HCT116 (cell line): ENCODE measurements around the gene CHD3. TPM values are rescaled to one million over a fixed set of nuclear protein-coding genes. Genes with fewer than 3 reads are reported as not detected.

Source experiments
- ATAC-seq: fragments of 200-7000 bp; cut with Tn5 transposase; 2 replicates; pipeline ENCODE4 v1.9.1; 2020; ENCODE audit warnings: mild to moderate bottlenecking, moderate library complexity
- BruUV-seq: library from RNA; stranded (reverse); fragments of 400-500 nt; replicated peaks from 2 replicates; lab custom pipeline; 2021; lab: Mats Ljungman, UMichigan
- CTCF ChIA-PET: fragments of 300-600 bp; sonication (Branson Sonifier 250); formaldehyde crosslinking; loops from one replicate; lab custom pipeline; 2021; ENCODE audit warnings: antibody characterized with exemption; lab: Charles Lee
- POLR2A ChIA-PET: fragments of 300-600, 350-600 bp; sonication (Branson Sonifier 250); formaldehyde crosslinking; loops from one replicate; lab custom pipeline; 2021; ENCODE audit warnings: antibody characterized with exemption; lab: Charles Lee
- RAD21 ChIA-PET, 2 experiments: fragments of 300-600 bp; sonication (Branson Sonifier 250); formaldehyde crosslinking; loops; one replicate each; lab custom pipeline; 2023; ENCODE audit warnings: low total read pairs in 2 of 2; ENCODE audit not compliant: uncharacterized antibody in 2 of 2, unreplicated experiment in 2 of 2, low non-redundant PET in 1 of 2; lab: Charles Lee
- DNase-seq: peaks from one replicate; pipeline ENCODE4 v3.0.0-alpha.2; 2010; ENCODE audit warnings: low read depth, low spot score
- H2AFZ ChIP-seq: fragments of 200-600 bp; shearing (Covaris generic), sonication (generic); 2 replicates; pipeline ENCODE4 v1.6.1; 2017; ENCODE audit warnings: low read depth, mixed run types, mixed read lengths, antibody characterized with exemption, low read length; ENCODE audit not compliant: poor library complexity, severe bottlenecking
- H3K27ac ChIP-seq: 2 replicates; pipeline ENCODE4 v1.5.1; 2012; ENCODE audit warnings: low read depth, low read length
- H3K27me3 ChIP-seq: fragments of 200-600 bp; sonication (generic); 2 replicates; pipeline ENCODE4 v1.6.1; 2016; ENCODE audit warnings: mixed run types, low read length, mixed read lengths; ENCODE audit not compliant: insufficient read depth
- H3K36me3 ChIP-seq, 2 experiments: fragments of 200-500 bp in 1 of 2; fragments of 200-600 bp in 1 of 2; sonication (Bioruptor generic) in 1 of 2; sonication (generic) in 1 of 2; 2 replicates each; pipeline versions ENCODE4 v1.5.1 to v1.6.1; 2014 to 2016; ENCODE audit warnings: low read length in 2 of 2, inconsistent platforms in 1 of 2, mixed read lengths in 1 of 2, mixed run types in 1 of 2; ENCODE audit not compliant: insufficient read depth in 2 of 2, control insufficient read depth in 1 of 2
- H3K4me1 ChIP-seq, 2 experiments: fragments of 200-600 bp in 1 of 2; sonication (generic) in 1 of 2; 2 replicates each; pipeline versions ENCODE4 v1.5.1 to v1.6.1; 2012 to 2017; ENCODE audit warnings: low read length in 2 of 2, inconsistent platforms in 1 of 2, mild to moderate bottlenecking in 1 of 2, mixed read lengths in 1 of 2, mixed run types in 1 of 2, moderate library complexity in 1 of 2; ENCODE audit not compliant: insufficient read depth in 2 of 2, control insufficient read depth in 1 of 2
- H3K4me2 ChIP-seq: fragments of 200-600 bp; sonication (generic); 2 replicates; pipeline ENCODE4 v1.6.1; 2017; ENCODE audit warnings: mixed run types, low read length, mixed read lengths
- H3K4me3 ChIP-seq, 2 experiments: fragments of 200-600 bp in 1 of 2; sonication (generic) in 1 of 2; replicated peaks in 1 of 2; 2 replicates each; pipeline ENCODE4 v1.5.1; 2011 to 2016; ENCODE audit warnings: low read length in 2 of 2, control low read depth in 1 of 2, low read depth in 1 of 2, mild to moderate bottlenecking in 1 of 2, mixed read lengths in 1 of 2, mixed run types in 1 of 2
- H3K79me2 ChIP-seq: fragments of 200-600 bp; sonication (generic); 2 replicates; pipeline ENCODE4 v1.6.1; 2017; ENCODE audit warnings: mild to moderate bottlenecking, mixed run types, low read length, moderate library complexity, mixed read lengths; ENCODE audit not compliant: insufficient read depth
- H3K9ac ChIP-seq: fragments of 200-600 bp; sonication (generic); 2 replicates; pipeline ENCODE4 v1.6.1; 2016; ENCODE audit warnings: low read length, mixed read lengths
- H3K9me2 ChIP-seq: fragments of 200-600 bp; sonication (generic), shearing (Covaris generic); 2 replicates; pipeline ENCODE4 v1.6.1; 2017; ENCODE audit warnings: mixed run types, mild to moderate bottlenecking, moderate library complexity; ENCODE audit not compliant: insufficient read depth
- H3K9me3 ChIP-seq, 2 experiments: fragments of 200-500 bp in 1 of 2; fragments of 200-600 bp in 1 of 2; sonication (Bioruptor generic) in 1 of 2; sonication (generic) in 1 of 2; 2 replicates each; pipeline ENCODE4 v1.6.1; 2014 to 2017; ENCODE audit warnings: low read length in 2 of 2, mixed read lengths in 2 of 2, inconsistent platforms in 1 of 2, low read depth in 1 of 2, mild to moderate bottlenecking in 1 of 2, mixed run types in 1 of 2, moderate library complexity in 1 of 2; ENCODE audit not compliant: control insufficient read depth in 1 of 2, insufficient read depth in 1 of 2
- H4K20me1 ChIP-seq: fragments of 200-600 bp; sonication (generic), shearing (Covaris generic); 2 replicates; pipeline ENCODE4 v1.6.1; 2017; ENCODE audit warnings: mixed run types, mild to moderate bottlenecking, moderate library complexity; ENCODE audit not compliant: insufficient read depth
- FOSL1 ChIP-seq: IDR thresholded peaks from 2 replicates; pipeline ENCODE4 v1.6.1; 2012; ENCODE audit warnings: low read depth
- POLR2A ChIP-seq: IDR thresholded peaks from 2 replicates; pipeline ENCODE4 v1.7.0; 2011; ENCODE audit warnings: borderline replicate concordance; ENCODE audit not compliant: insufficient read depth, insufficient read length; ENCODE audit errors: extremely low read depth
- POLR2AphosphoS5 ChIP-seq: IDR thresholded peaks from 2 replicates; pipeline ENCODE4 v1.6.1; 2011; ENCODE audit warnings: mild to moderate bottlenecking, low read depth, low read length, moderate library complexity
- TCF7L2 ChIP-seq: IDR thresholded peaks from 2 replicates; pipeline ENCODE4 v1.7.0; 2011; ENCODE audit warnings: borderline replicate concordance, inconsistent platforms; ENCODE audit not compliant: insufficient read depth, insufficient read length; ENCODE audit errors: extremely low read depth
- YY1 ChIP-seq: IDR thresholded peaks from 2 replicates; pipeline ENCODE4 v1.6.1; 2011; ENCODE audit warnings: low read length, low read depth, moderate library complexity, mild to moderate bottlenecking; ENCODE audit not compliant: insufficient replicate concordance; ENCODE audit errors: extremely low read depth
- ZFX ChIP-seq: fragments of 450-650 bp; IDR thresholded peaks from 2 replicates; pipeline ENCODE4 v1.6.1; 2017
- ZNF274 ChIP-seq: fragments of 200-500 bp; sonication (Bioruptor generic); IDR thresholded peaks from 2 replicates; pipeline ENCODE4 v1.6.1; 2014; ENCODE audit warnings: mild to moderate bottlenecking, low read depth, low read length, inconsistent platforms
- intact Hi-C: fragments of 100-400 bp; cut with micrococcal nuclease; formaldehyde crosslinking; loops from 2 replicates; pipeline ENCODE4 v1.10.0; 2022
- total RNA-seq: library from RNA; stranded (reverse); gene quantifications from one replicate; pipeline ENCODE4 v1.2.1, GENCODE V29; 2021; ENCODE audit not compliant: unreplicated experiment

CHD3 gene
- total RNA-seq, 1 experiment from 2014 or later: 54.8 TPM

GRCh38 chr17:7844292-7845154, 44.1 kb upstream of the CHD3 start:
- Histone ChIP-seq H3K79me2 (peaks cover 64% of the 10 kb centered on the region), H3K4me2 (peak overlapping the region; percentile 99), H3K27me3 (no peaks in the 10 kb centered on the region), H3K9me2 (no peaks in the 10 kb centered on the region), H3K36me3 (peaks cover 4 to 23% of the 10 kb centered on the region in 2 experiments), H3K9ac (peak overlapping the region; percentile 99), H2AFZ (no peak overlapping the region), H3K27ac (peak overlapping the region; percentile 97)
- RAD21 ChIA-PET: interaction anchor here in 1 of 2 experiments (0.8 kb wide), 1 partner anchor 10 kb away, joined by 5 read pairs; the partner anchor contains the start of gene KDM6B
- ATAC-seq (peak; percentile 77), DNase-seq (peak; percentile 90)
- intact Hi-C loops: loop anchor here (5.0 kb wide), 1 partner anchor 102 kb away; no protein-coding TSS in a partner anchor
- POLR2A ChIA-PET: interaction anchor here (0.8 to 3.7 kb wide), 8 partner anchors 10 to 329 kb away, joined by 3 to 45 read pairs (median 4); partner anchors contain the start of genes CYB5D1, KDM6B, NAA38 and TP53
- CTCF ChIA-PET: interaction anchor here (0.7 to 2.5 kb wide), 7 partner anchors 9 to 157 kb away, joined by 3 to 8 read pairs (median 4); partner anchors contain the start of genes KDM6B, NAA38 and TP53
- BruUV-seq: no TSS peak
- TF ChIP-seq FOSL1 (no peak), YY1 (no peak), ZNF274 (no peak), POLR2AphosphoS5 (peak; percentile 57), POLR2A (peak; percentile 51), TCF7L2 (peak; percentile 30), ZFX (0 out of 2 replicates have a peak, but pooled peaks have one; percentile 48)
- TF ChIP-seq, all 23 proteins: peak for 4
- Histone ChIP-seq H4K20me1 (no peaks in the 10 kb centered on the region), H3K4me1 (peaks cover 22 to 34% of the 10 kb centered on the region in 2 experiments), H3K4me3 (peak overlapping the region; percentile 92 to 94), H3K9me3 (no peaks in the 10 kb centered on the region)
